Ecto neural progenitor cell (in vitro differentiated cells): ENCODE results near the gene CAST.

Experiments used
- DNase-seq: peaks from one replicate; pipeline ENCODE4 v3.0.0-alpha.2; 2018; ENCODE audit warnings: low spot score

Gene CAST

GRCh38 chr5:96819806-96820205, 157.6 kb downstream of the CAST start:
- DNase-seq, result no peak

GRCh38 chr5:96821260-96821916, 159.2 kb downstream of the CAST start:
- DNase-seq, result no peak

- no peak for DNase-seq
Measured at GRCh38 chr5:96822686-96823459, 160.7 kb downstream of the CAST start.

GRCh38 chr5:96823900-96824380, 161.8 kb downstream of the CAST start:
- no peak for DNase-seq
